Peyer's patch (tissue), 4 donors: Measurements from ENCODE around the gene GABRG3. TPM values are rescaled to one million over a fixed set of nuclear protein-coding genes. Genes with fewer than 3 reads are reported as not detected.

Experiments used
- DNase-seq, 3 donors: peaks; one replicate each; pipeline ENCODE4 v3.0.0-alpha.2; 2017 to 2019
- H3K27ac ChIP-seq, 4 donors: fragments of 200-600 bp; sonication (generic); one replicate each; pipeline ENCODE4 v1.5.1; 2016 to 2019
- H3K27me3 ChIP-seq, 2 donors: fragments of 200-600 bp; sonication (generic); one replicate each; pipeline ENCODE4 v1.5.1; 2019
- H3K36me3 ChIP-seq, 3 donors: fragments of 200-600 bp; sonication (generic); one replicate each; pipeline ENCODE4 v1.5.1; 2016 to 2019
- H3K4me1 ChIP-seq, 4 donors: fragments of 200-600 bp; sonication (generic); one replicate each; pipeline ENCODE4 v1.5.1; 2016 to 2019
- H3K4me3 ChIP-seq, 4 donors: fragments of 200-600 bp; sonication (generic); 1 replicate in 3 of 4; 2 replicates in 1 of 4; pipeline ENCODE4 v1.5.1; 2016 to 2019; ENCODE audit warnings: mild to moderate bottlenecking in 1 of 4
- H3K9me3 ChIP-seq, 4 donors: fragments of 200-600 bp; sonication (generic); one replicate each; pipeline ENCODE4 v1.5.1; 2016 to 2019; ENCODE audit warnings: mild to moderate bottlenecking in 1 of 4
- CTCF ChIP-seq, 6 experiments: fragments of 450-650 bp in 4 of 6; fragments of 200-600 bp in 2 of 6; sonication (generic) in 1 of 6; IDR thresholded peaks; one replicate each; pipeline ENCODE4 v1.5.1; 2017 to 2019; ENCODE audit warnings: antibody characterized with exemption in 6 of 6, mild to moderate bottlenecking in 3 of 6, moderate library complexity in 1 of 6
- POLR2A ChIP-seq, 2 donors: fragments of 450-650 bp; IDR thresholded peaks; one replicate each; pipeline ENCODE4 v1.5.1; 2017; ENCODE audit warnings: antibody characterized with exemption in 2 of 2, mild to moderate bottlenecking in 2 of 2, moderate library complexity in 2 of 2
- total RNA-seq, 4 donors: library from RNA; depleted of rRNA; stranded (reverse); fragments of >200 nt; gene quantifications; one replicate each; pipeline ENCODE4 v1.1.0, GENCODE V29; 2016

GABRG3 gene
- total RNA-seq, 4 donors from 2014 or later = not detected

- H3K36me3 ChIP-seq = no peaks in the 10 kb centered on the region
- no peaks in the 10 kb centered on the region for H3K4me1 ChIP-seq
- no peak overlapping the region for H3K4me3 ChIP-seq
- TF ChIP-seq CTCF (IDR thresholded peaks at IDR 0.05) (no peak), POLR2A (IDR thresholded peaks at IDR 0.05) (no peak)
- H3K9me3 ChIP-seq = no peaks in the 10 kb centered on the region
- H3K27me3 ChIP-seq = no peaks in the 10 kb centered on the region
- no peak for DNase-seq
- H3K27ac ChIP-seq = no peak overlapping the region
Observed at GRCh38 chr15:27082526-27082925, 111.5 kb downstream of the GABRG3 start.

- Histone ChIP-seq H3K36me3 (no peaks in the 10 kb centered on the region), H3K4me3 (no peak overlapping the region), H3K9me3 (peaks cover 0 to 3% (median 0%) of the 10 kb centered on the region in 4 donors), H3K27me3 (no peaks in the 10 kb centered on the region), H3K4me1 (no peaks in the 10 kb centered on the region), H3K27ac (no peak overlapping the region)
- no peak for DNase-seq
- TF ChIP-seq POLR2A (IDR thresholded peaks at IDR 0.05) = no peak
Observed at GRCh38 chr15:27084844-27085243, 113.9 kb downstream of the GABRG3 start.

- Histone ChIP-seq H3K9me3 (peaks cover 0 to 4% (median 0%) of the 10 kb centered on the region in 4 donors), H3K27ac (no peak overlapping the region), H3K4me3 (no peak overlapping the region), H3K27me3 (no peaks in the 10 kb centered on the region), H3K36me3 (no peaks in the 10 kb centered on the region), H3K4me1 (no peaks in the 10 kb centered on the region)
- DNase-seq = no peak
- TF ChIP-seq POLR2A (IDR thresholded peaks at IDR 0.05) = no peak
- TF ChIP-seq CTCF (IDR thresholded peaks at IDR 0.05) = no peak
Observed at GRCh38 chr15:27086149-27086548, 115.2 kb downstream of the GABRG3 start.

GRCh38 chr15:27086805-27087204 lies 115.8 kb downstream of the GABRG3 start:
- DNase-seq = no peak
- no peaks in the 10 kb centered on the region for H3K4me1 ChIP-seq
- H3K4me3 ChIP-seq = no peak overlapping the region
- TF ChIP-seq CTCF (IDR thresholded peaks at IDR 0.05) = no peak
- TF ChIP-seq POLR2A (IDR thresholded peaks at IDR 0.05) = no peak
- H3K27ac ChIP-seq = no peak overlapping the region
- H3K27me3 ChIP-seq = no peaks in the 10 kb centered on the region
- H3K9me3 ChIP-seq = peaks cover 0 to 4% (median 0%) of the 10 kb centered on the region in 4 donors
- H3K36me3 ChIP-seq = no peaks in the 10 kb centered on the region

- H3K4me1 ChIP-seq = no peaks in the 10 kb centered on the region
- H3K27ac ChIP-seq = no peak overlapping the region
- TF ChIP-seq POLR2A (IDR thresholded peaks at IDR 0.05) = no peak
- no peak for TF ChIP-seq CTCF (IDR thresholded peaks at IDR 0.05)
Observed at GRCh38 chr15:27087651-27088583, 116.9 kb downstream of the GABRG3 start.

GRCh38 chr15:27088584-27089232 lies 117.7 kb downstream of the GABRG3 start:
- Histone ChIP-seq H3K36me3 (no peaks in the 10 kb centered on the region), H3K9me3 (peaks cover 0 to 8% (median 0%) of the 10 kb centered on the region in 4 donors), H3K27me3 (no peaks in the 10 kb centered on the region), H3K4me3 (no peak overlapping the region), H3K27ac (no peak overlapping the region), H3K4me1 (no peaks in the 10 kb centered on the region)
- no peak for TF ChIP-seq CTCF (IDR thresholded peaks at IDR 0.05)
- TF ChIP-seq POLR2A (IDR thresholded peaks at IDR 0.05) = no peak
- DNase-seq = no peak

More at GRCh38 chr15:27087651-27088583, 116.9 kb downstream of the GABRG3 start:
- no peaks in the 10 kb centered on the region for H3K27me3 ChIP-seq
- peaks cover 0 to 8% (median 0%) of the 10 kb centered on the region in 4 donors for H3K9me3 ChIP-seq
- H3K4me3 ChIP-seq = no peak overlapping the region
- H3K36me3 ChIP-seq = no peaks in the 10 kb centered on the region
- no peak for DNase-seq
